Measurements from ENCODE around the gene CRYGA.

CRYGA gene, protein sequence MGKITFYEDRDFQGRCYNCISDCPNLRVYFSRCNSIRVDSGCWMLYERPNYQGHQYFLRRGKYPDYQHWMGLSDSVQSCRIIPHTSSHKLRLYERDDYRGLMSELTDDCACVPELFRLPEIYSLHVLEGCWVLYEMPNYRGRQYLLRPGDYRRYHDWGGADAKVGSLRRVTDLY

DNA sequence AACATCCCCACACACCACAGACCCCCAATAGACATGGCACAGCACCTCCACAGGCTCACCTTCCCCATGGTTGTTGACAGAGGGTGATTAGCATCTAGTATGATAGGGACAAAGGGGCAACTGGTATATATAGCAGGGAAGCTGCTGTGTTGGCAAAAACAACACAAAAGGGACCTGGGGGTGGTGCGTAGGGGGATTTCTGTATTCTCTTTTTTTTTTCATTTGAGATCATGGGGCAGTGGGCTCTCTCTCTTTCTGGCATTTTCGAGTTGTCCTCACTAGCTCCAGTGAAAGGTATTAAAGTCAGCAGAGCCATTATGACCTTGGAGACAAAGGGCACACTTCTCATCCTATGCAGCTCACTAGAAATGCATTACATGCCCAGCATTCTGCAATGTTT is at the start of gene CRYGA:
TSS of gene CRYGA (minus strand) at position 101 of the 400 bp plus-strand sequence. CDS start at position 68, 33 bp downstream.
- no peak for DNase-seq

DNA sequence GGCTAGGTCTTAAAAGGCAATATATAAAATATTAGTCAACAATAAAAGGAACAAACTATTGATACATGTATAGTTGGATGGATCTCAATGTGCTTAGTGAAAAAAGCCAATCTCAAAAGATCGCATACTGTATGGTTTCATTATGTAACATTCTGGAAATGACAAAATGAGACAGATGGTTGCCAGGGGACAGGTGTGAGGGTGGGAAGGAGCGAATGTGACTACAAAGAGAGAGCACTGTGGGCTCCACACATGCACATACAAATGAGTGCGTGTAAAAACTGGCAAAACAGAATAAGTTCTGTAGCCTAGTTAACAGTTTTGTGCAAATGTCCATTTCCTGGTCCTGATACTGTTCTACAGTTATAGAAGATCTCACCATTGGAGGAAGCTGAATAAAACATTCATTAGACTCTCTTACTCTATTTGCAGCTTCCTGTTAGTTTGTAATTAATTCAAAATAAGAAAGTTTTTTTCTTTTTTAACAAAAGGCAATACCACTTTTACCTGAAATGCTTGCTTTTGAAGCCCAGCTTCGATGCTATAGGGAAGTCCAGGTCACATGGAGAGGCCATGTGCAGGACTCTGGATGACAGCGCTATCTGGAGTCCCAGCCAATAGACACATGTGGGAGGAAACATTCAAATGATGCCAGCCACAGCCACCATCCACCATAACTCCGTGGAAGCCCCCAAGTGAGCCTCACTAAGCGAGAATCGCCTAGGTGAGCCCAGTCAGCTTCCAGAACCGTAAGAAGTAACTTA is 47.5 kb upstream of the CRYGA start:
- no peak for DNase-seq

DNA sequence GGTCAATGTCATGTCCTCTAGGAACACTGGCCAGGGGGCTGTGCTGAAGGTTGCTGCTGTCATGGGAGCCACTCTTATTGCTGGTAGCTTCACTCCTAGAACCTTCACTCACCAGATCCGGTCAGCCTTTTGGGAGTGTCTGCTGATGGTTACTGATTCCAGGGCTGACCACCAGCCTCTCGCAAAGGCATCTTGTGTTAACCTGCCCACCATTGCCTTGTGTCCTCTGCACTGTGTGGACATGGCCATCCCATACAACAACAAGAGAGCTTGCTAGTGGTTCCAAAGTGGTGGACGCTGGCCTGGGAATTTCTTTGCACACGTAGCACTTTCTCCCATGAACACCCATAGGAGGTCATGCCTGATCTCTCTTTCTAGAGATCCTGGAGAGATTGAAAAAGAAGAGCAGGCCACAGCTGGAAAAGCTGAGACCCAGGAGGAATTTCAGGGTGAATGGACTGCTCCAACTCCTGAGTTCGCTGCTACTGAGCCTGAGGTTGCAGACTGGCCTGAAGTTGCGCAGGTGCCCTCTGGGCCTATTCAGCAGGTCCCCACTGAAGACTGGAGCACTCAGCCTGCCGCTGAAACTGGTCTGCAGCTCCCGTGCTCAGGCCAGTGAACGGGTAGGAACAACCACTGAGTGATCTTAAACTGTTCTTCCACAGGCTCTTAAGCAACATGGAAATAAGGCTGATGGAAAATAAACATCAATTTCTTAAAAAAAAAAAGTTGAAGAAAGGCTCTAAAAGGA is 45.1 kb upstream of the CRYGA start:
- DNase-seq, result no peak

DNA sequence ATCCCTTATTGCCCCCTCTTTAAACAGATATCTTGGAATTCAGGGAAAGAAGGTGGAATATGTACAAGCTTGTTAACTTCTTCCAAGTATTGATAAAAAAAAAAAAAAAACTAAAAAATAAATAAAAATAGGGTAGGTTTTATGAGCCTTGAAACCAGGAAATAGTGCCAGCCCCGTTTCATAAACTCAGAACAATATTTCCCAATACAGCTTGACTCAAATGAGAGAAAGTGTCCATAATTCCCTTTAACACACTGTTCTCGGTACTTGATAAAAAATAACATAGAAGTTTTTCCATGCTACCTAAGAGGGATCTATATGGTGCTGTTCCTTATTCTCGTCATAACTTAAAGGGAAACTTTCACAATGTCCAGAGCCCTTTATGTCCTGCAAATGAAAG is 44.4 kb upstream of the CRYGA start:
- no peak for DNase-seq

DNA sequence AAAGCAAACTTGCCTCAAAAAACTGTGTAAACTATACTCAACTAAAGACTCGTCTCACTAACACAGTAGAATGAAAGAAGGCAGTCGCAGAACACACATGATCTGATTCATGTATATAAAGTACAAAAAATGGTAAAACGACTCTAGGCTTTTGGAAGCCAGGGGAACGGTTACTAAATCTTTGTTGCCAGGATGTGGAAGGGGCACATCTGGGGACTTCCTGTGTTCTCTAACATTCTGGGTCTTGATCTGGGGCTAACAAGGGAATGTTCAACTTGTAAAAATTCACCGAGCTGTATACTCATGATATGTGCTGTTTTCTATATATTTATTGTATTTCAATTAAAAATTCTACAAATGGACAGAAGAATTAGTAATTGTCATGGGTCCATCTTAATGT is 40.8 kb upstream of the CRYGA start:
- DNase-seq, result no peak

DNA sequence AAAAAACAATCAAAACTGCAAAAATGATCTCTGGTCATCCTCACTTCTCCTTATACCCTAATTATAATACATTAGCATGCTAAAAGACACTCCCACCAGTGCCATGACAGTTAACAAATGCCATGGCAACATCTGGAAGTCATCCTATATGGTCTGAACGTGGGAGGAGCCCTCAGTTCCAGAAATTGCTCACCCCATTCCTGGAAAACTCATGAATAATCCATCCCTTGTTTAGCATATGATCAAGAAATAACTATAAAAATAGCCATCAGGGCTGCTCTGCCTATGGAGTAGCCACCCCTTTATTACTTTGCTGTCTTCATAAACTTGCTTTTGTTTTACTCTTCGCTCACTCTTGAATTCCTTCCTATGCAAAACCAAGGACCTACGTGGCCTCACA is 32.1 kb upstream of the CRYGA start:
- no peak for DNase-seq

DNA sequence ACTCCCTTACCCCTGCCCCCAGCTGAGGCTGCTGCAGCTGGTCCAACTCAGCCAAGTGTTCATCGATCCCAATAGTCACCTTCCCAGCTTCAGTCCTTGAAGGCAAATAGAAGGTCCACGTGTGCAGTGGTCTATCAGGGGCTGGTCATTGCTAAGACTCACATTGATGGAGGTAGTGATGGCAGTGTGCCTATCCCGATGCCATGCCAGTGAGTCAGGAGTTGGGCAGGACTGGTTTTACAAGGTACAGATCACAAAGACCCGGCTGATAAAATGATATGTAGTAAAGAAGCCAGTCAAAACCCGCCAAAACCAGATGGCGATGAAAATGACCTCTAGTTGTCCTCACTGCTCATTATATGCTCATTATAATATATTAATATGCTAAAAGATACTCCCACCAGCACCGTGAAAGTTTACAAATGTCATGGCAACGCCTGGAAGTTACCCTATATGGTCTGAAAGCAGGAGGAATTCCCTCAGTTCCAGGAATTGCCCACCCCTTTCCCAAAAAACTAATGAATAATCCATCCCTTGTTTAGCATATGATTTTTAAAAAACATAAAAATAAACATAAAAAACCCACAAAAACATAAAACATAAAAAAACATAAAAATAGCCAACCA is 29.3 kb upstream of the CRYGA start:
- no peak for DNase-seq

DNA sequence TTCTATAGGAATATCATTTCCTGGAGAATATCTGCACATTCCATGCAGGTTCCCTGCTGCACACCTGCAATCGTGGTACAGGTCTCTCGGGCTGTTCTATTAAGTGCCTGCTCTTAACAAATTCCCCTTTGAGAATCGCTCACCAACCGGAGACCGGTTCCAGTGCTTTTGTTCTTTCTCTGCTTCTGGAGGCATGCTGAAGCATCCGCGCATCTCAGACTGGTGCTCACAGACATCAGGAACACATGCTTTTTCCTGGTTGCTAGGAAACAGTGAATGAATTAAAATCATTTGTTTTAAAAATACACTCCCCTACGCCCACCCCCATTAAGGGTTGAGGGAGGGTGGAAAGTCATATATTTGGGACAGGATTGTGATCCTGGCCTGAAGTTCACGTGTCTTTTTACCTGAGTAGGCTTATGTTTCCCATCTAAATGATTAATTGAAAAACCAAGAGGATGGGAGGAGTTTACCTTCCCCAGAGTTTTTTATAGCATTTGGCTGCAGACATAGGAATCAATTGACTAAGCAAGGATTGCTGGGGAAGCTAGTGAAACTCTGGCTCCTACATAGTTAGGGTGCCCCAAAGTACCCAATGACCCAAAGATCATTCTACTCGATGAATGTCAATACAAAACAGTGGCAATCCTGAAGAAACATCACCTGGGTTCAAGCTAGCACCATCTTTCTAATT is 26.6 kb upstream of the CRYGA start, which contains the start of gene C2orf80:
TSS of gene C2orf80 (minus strand) at position 221 of the 694 bp plus-strand sequence. CDS start 3,044 bp downstream, outside the sequence.
- no peak for DNase-seq

DNA sequence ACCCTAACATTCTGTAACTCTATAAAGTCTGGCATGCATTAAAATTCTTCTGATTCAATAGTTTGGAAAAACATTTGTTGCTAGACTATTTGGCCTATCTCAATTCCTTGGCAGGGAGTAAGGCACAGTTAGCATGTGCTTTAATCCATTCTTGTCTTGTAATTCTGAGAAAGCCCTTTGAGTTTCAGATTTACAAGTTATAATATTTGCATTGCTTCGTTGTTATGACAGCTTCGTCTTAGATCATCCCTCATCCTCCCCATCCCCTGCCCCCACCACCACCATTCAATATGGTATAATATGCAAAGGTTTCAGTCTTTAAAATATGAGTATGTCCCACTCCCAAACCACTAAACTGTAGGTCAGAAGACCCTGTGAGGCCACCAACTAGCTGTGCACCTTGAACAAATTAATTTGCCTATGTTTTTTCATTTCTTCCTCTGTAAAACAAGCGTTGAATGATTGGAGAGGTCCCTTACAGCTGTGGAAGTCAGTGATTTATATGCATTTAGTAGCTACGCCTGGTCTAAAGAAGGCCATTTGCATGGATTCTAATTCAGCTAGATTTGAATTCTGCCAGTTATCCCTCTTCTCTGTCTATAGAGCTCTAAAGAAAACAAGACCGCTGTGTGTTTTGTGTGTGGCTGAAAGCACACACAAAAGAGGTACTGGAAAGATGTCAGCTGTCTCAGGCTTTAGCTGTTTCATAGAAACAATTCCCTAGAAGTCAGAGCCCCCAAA is 25.9 kb upstream of the CRYGA start:
- no peak for DNase-seq

DNA sequence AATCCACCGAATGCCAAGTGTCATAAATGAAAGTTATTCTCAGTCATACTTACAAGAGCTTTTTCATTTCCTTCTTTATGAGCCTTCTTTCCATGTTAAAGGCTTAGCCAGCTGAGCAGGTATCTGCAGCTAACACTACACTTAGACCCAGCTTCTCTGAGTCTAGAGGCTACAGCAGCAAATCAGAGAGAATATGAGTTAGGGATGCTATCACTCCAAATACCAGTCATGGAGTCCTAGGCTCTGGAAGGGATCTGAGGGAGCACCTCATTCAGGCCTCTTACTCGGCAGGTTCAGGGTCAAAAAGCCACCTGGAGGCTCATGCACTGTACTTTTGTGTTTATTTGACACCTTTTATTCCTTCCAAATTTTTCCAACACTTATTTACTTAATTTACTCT is 23.5 kb upstream of the CRYGA start:
- no peak for DNase-seq

DNA sequence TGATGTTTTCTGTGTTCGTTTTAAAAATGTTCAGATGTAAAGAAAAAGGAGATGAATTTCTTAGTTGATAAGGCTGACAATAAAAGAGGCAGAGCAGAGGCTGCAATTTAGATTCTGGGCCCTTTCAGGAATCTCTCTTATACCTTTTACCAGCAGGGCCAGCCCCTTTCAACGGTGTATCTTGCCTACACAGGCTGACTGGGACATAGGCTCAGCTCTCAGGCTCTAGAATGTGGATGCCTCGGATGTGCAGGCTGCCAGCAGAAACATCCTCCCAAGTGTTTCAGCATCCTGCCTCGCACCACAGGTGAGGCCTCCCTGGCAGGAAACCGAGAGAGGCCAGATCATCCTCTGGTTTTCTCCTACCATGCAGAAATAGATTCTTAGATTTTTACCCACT is 23.1 kb upstream of the CRYGA start:
- no peak for DNase-seq

DNA sequence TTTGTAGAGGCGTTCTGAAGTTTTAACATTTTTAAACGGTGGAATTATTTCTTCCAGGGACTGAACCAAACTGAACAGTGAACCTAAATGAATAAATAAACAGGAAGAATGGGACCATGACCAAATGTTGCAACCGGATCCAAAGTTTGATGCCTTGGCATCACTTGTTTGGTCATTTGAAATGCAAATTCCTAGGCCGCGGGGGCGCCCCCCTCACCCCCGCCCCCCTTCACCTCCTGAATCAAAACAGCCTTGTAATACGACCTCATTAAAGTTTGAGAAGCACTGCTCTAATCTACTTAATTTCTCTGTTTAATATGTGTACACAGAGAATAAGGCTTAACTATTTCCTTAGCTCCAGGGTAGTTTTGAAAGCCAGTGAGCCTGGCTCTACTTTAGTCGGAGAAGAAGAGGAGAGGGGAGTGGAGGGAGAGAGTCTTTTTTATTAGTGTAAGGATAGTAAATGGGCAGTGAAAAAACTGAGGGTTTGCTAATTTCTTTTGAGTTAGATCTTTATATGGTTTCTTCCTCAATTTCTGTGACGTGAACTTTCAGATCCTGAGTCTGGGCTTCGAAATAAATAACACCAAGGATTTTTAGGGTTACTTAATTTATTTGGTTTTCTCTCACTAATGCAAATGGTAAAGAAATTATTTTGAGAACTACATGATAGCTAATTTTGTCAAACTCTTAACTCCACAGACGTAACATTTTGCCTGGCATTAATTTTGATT is 20.8 kb upstream of the CRYGA start:
- no peak for DNase-seq

DNA sequence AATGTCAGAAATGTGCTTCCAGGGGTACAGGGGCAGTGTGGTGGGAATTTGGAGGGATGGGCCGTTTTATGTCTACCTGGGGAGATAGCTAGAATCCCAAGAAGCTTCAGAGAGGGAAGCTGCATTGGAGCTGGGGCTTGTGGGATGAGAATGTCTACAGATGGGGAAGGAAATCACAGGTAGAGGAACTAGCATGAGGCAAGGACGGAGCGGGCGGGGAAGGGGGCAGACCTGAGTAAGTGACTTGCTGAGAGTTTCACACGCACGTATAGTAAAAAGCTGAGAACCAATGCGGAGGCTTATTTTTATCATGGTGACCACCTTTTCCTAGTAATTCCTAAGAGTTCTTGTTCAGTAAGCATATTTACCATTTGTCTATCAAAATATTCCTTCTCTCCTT is 20.1 kb upstream of the CRYGA start:
- DNase-seq, result no peak

DNA sequence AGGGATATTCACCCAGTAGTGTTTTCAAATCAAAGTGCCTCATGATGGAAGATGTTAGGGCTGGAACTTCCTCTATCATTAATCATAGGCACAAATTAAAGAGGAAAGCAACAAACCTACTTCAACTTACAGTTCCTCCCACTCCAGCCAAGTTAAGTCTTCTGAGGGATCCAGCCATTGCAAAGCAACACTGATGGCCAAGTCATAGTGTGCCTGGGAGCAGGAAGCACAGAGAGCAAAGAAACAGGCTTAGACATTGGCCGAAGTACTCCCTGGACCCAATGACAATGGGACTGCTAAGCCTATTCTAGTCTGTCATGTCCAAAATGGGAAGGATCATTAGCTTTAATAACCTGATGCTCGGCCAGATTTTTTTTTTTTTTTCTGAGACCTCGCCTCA is 19.4 kb upstream of the CRYGA start:
- DNase-seq, result no peak

DNA sequence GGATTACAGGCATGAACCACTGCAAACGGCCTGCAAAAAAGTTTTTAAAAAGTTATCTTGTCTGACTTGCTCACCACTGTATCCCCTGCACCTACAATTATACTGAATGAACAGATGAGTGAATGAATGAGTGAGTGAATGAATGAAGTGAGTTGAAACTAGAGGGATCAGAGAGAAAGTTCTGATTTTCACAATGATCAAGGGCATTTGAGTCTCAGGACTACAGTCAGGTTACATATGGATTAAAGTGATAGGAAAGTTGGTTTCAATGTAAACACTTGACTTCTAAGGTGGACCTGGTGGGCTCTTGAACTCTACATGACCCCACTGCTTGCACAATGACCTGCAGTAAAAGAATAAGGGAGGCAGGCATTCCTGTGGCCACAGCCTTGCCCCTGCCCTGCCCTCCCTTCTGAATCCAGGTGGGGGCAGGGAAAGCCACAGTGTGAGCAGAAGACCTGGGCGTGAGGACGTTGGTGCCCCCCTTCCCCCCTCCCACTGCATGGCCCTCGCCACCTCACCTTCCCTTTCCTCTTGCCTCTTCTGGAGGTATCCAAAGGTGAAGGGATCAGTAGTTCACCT is 15.7 kb upstream of the CRYGA start:
- no peak for DNase-seq

DNA sequence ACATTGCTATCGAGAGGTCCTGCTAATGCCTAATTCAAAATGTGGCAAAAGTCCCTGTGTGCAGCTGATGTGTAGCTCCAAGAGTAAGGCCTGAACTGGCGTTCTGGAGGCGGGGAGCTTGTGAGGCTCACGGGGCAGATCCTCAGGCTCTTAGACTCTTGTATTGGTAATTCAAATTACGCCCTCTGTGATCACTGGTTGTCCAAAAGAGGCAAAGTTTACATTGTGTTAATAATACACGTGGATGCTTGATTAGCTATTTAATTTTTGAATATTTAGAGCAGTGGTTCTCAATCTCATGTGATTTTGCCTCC is 12.4 kb upstream of the CRYGA start:
- DNase-seq, result no peak

DNA sequence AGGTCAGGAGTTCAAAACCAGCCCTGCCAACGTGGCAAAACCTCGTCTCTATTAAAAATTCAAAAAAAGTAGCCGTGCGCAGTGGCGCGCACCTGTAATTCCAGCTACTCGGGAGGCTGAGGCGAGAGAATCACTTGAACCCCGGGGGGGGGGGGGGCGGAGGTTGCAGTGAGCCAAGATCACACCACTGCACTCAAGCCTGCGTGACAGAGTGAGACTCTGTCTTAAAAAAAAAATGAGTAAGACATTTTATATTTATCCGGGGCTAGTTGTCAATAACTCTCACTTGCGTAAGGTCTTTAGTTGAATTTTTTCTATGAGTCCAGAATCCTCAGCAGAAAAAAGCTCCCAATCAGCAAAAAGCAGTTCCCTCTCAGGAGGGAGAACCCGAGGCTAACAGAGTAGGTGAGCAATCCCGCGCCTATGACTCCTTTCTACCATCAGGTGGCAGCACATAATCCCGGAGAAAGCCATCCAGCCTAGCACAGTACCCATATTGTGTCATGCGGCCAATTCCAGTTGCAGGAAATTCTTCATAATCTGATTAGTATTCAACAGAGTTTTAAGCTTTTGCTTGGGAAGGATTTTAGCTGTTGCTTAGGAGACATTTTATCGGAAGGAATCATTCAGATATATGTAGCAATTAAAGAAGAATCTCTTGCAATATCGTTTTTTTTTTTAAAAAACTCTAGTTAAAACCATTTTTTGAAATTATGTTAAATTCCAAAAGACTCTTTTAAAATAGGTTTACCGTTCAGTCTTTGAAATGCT is 11.9 kb upstream of the CRYGA start:
- DNase-seq, result no peak

DNA sequence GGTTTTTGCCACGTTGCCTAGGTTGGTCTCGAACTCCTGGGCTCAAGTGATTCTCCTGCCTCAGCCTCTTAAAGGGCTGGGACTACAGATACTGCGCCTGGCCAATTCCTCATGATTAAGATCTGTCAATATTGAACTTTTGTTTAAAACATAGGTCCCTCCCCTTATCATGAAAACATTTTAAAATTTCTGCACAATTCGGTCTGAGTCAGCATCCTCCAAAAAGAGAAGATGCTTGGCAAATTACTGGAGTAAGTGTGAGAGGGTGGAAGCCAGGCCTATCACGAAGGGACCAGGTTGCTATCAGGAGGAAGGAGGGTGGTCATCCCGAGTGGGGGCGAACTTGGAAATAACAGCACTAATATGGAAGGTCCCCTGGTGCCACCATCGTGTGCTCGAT is 10.8 kb upstream of the CRYGA start:
- DNase-seq, result no peak

DNA sequence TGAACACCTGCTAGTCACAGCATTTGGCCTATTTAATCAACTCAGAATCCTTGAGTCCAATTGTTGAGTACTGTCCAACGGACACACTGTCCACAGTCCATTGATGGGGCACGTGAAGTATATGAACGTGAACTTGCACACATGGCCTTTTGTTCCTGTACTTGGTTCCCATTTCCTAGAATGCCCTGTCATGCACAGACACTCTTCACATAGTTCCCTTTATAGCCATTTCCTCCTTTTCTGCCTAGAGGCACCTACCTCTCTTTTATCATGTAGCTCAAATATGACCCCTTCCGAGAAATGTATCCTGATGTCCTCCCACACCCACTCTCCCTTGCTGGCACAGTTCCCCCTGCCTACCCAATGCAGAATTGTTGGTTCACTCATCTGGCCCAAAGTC is 8.7 kb upstream of the CRYGA start:
- no peak for DNase-seq

DNA sequence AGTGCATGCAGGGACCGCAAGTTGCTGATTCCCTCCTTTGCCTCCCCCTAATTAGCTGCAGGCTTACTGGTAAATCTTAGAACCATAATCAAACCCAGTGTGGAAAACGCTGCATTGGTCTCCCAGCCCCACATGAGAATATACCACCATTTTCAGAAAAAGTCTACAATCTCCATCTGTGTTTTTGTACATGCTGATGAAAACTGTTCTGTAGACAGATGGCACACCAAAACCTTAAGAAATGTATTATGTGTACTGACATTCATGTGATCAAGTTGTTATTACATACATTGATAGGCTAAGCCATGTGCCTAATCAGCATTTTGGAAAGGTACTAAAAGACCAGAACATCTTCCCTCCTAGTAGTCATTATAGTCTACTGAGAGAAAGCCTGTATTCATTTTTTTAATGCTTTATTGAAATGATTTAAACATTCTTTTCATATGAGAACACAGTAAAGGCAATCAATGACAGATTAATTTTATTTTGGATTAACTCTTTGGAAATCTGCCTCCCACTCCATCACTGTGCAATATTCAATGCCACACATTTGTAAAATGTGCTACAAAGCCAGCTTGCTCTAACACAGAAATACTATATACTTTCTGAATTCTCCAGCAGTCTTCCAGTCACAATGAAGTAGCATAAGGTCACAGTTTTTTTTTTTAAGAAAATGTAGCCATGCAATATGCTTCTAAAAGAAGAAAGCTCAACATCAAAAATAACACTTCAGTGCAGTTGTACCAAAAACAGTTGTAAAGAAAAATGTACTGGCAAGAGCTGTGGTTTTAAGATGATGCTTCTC is 1.8 kb upstream of the CRYGA start:
- DNase-seq, result no peak

Measured in NCI-H1417 treated with DMSO at 0.1 percent for 48 hours (cell line).